ENCODE results near the gene SLFN13.
"Not testable (repeated sequence)": the region's sequence is repeated elsewhere in the genome, so short reads cannot be mapped to it uniquely, and the experiment has no call there.

Gene SLFN13

GRCh38 chr17:35448214-35448898 lies at the start of gene SLFN13:
SLFN13 (minus strand) TSS chr17:35448766; CDS start chr17:35445680, 3,086 bp downstream.
- peak; percentile 86 for DNase-seq

- DNase-seq = no peak
Observed at GRCh38 chr17:35496451-35497290, 48.1 kb upstream of the SLFN13 start.

- no peak for DNase-seq
Observed at GRCh38 chr17:35493040-35493439, 44.5 kb upstream of the SLFN13 start.

GRCh38 chr17:35491417-35491816 lies 42.9 kb upstream of the SLFN13 start:
- no peak for DNase-seq

- DNase-seq = no peak
Observed at GRCh38 chr17:35489944-35490343, 41.4 kb upstream of the SLFN13 start.

GRCh38 chr17:35488991-35489390 lies 40.4 kb upstream of the SLFN13 start:
- DNase-seq = no peak

GRCh38 chr17:35486920-35487732 lies 38.6 kb upstream of the SLFN13 start:
- peak; percentile 74 for DNase-seq

- DNase-seq = no peak
Observed at GRCh38 chr17:35479271-35479670, 30.7 kb upstream of the SLFN13 start.

- no peak for DNase-seq
Observed at GRCh38 chr17:35477248-35477647, 28.7 kb upstream of the SLFN13 start.

- no peak for DNase-seq
Observed at GRCh38 chr17:35476283-35476820, 27.8 kb upstream of the SLFN13 start.

GRCh38 chr17:35468475-35468874 lies 19.9 kb upstream of the SLFN13 start:
- DNase-seq = no peak

GRCh38 chr17:35467824-35468223 lies 19.3 kb upstream of the SLFN13 start:
- DNase-seq = peak; percentile 57

GRCh38 chr17:35460354-35460851 lies 11.8 kb upstream of the SLFN13 start:
- DNase-seq = peak; percentile 81

GRCh38 chr17:35454035-35454434 lies 5.5 kb upstream of the SLFN13 start:
- DNase-seq = not testable (repeated sequence)

- no peak for DNase-seq
Observed at GRCh38 chr17:35453171-35453570, 4.6 kb upstream of the SLFN13 start.

GRCh38 chr17:35449371-35449931 lies 885 bp upstream of the SLFN13 start:
- no peak for DNase-seq

GRCh38 chr17:35448899-35449227 lies 297 bp upstream of the SLFN13 start:
- no peak for DNase-seq

GRCh38 chr17:35447499-35447898 lies 1.1 kb downstream of the SLFN13 start:
- no peak for DNase-seq

GRCh38 chr17:35438433-35438832 lies 10.1 kb downstream of the SLFN13 start:
- no peak for DNase-seq

- DNase-seq = peak; percentile 60
Observed at GRCh38 chr17:35433075-35433894, 15.3 kb downstream of the SLFN13 start.

- peak; percentile 84 for DNase-seq
Observed at GRCh38 chr17:35432176-35433074, 16.1 kb downstream of the SLFN13 start, which contains the start of gene SLFN12. SLFN12 (minus strand) TSS chr17:35432500; CDS start chr17:35423028, 9,472 bp downstream.

Data from CD4-positive, alpha-beta T cell treated with Interleukin-21 for 1 hour (primary cell).